Body of pancreas (tissue), 4 donors: Measurements from ENCODE around the gene CDH4. TPM values are rescaled to one million over a fixed set of nuclear protein-coding genes. Genes with fewer than 3 reads are reported as not detected.

Experiments
- ATAC-seq: fragments of 150-250 bp; one replicate; pipeline ENCODE4 v1.9.1; 2016
- DNase-seq, 4 donors: peaks; one replicate each; pipeline ENCODE4 v3.0.0-alpha.2; 2019
- H3K27ac ChIP-seq, 4 donors: fragments of 200-600 bp; sonication (generic); 1 replicate in 3 of 4; 2 replicates in 1 of 4; pipeline versions ENCODE4 v1.5.1 to v1.6.1; 2016 to 2019; ENCODE audit warnings: mild to moderate bottlenecking in 1 of 4, mixed read lengths in 1 of 4, moderate library complexity in 1 of 4
- H3K27me3 ChIP-seq, 2 donors: fragments of 200-600 bp; sonication (generic); one replicate each; pipeline ENCODE4 v1.6.0; 2016; ENCODE audit warnings: mild to moderate bottlenecking in 1 of 2
- H3K36me3 ChIP-seq, 2 donors: fragments of 200-600 bp; sonication (generic); replicated peaks in 1 of 2; 2 replicates each; pipeline ENCODE4 v1.5.1; 2016; ENCODE audit warnings: low read depth in 2 of 2; ENCODE audit not compliant: insufficient read depth in 1 of 2
- H3K4me1 ChIP-seq: fragments of 200-600 bp; sonication (generic); one replicate; pipeline ENCODE4 v1.6.0; 2016
- H3K4me3 ChIP-seq, 2 donors: fragments of 200-600 bp; sonication (generic); 1 replicate in 1 of 2; 2 replicates in 1 of 2; pipeline ENCODE4 v1.5.1; 2016 to 2019
- H3K9me3 ChIP-seq, 3 donors: fragments of 200-600 bp; sonication (generic); 1 replicate in 2 of 3; 2 replicates in 1 of 3; pipeline ENCODE4 v1.5.1; 2016
- CTCF ChIP-seq, 7 experiments: fragments of 450-650 bp in 4 of 7; fragments of 200-600 bp in 3 of 7; sonication (generic) in 3 of 7; IDR thresholded peaks; one replicate each; pipeline ENCODE4 v1.5.1; 2016 to 2019; ENCODE audit warnings: antibody characterized with exemption in 7 of 7
- POLR2A ChIP-seq, 3 donors: fragments of 450-650 bp; IDR thresholded peaks; one replicate each; pipeline ENCODE4 v1.6.1; 2016; ENCODE audit warnings: antibody characterized with exemption in 3 of 3, mild to moderate bottlenecking in 2 of 3
- WGBS, 2 donors: methylation state at CpG; one replicate each; pipeline ENCODE4 v1.1.5; 2017; 5-methylcytosine and 5-hydroxymethylcytosine counted together
- intact Hi-C: fragments of 100-400 bp; cut with DNase I; formaldehyde crosslinking; loops from one replicate; pipeline ENCODE4 v1.15.1; 2023
- total RNA-seq, 2 donors: library from RNA; depleted of rRNA; stranded (reverse); fragments of >200 nt; gene quantifications; one replicate each; pipeline ENCODE4 v1.1.0, GENCODE V29; 2016

The CDH4 gene
- total RNA-seq, 2 donors from 2014 or later, result 0.33 to 0.52 TPM

GRCh38 chr20:61702246-61702645 is 450.2 kb downstream of the CDH4 start:
- Histone ChIP-seq H3K9me3 (no peaks in the 10 kb centered on the region), H3K36me3 (no peaks in the 10 kb centered on the region), H3K4me1 (no peaks in the 10 kb centered on the region), H3K27ac (no peak overlapping the region), H3K4me3 (no peak overlapping the region), H3K27me3 (no peaks in the 10 kb centered on the region)
- TF ChIP-seq POLR2A (IDR thresholded peaks at IDR 0.05) (no peak), CTCF (IDR thresholded peaks at IDR 0.05) (no peak)
- ATAC-seq (no peak), DNase-seq (no peak)
- 62 to 63% methylated on average over 16 of the region's 16 CpGs for WGBS, 2 donors
- intact Hi-C loops, result no loop called here

GRCh38 chr20:61704661-61705060 is 452.6 kb downstream of the CDH4 start:
- no peak for TF ChIP-seq POLR2A (IDR thresholded peaks at IDR 0.05)
- TF ChIP-seq CTCF (IDR thresholded peaks at IDR 0.05), result no peak
- DNase-seq (no peak), ATAC-seq (no peak)
- Histone ChIP-seq H3K4me3 (no peak overlapping the region), H3K36me3 (no peaks in the 10 kb centered on the region), H3K9me3 (no peaks in the 10 kb centered on the region), H3K4me1 (no peaks in the 10 kb centered on the region), H3K27ac (no peak overlapping the region), H3K27me3 (no peaks in the 10 kb centered on the region)
- WGBS, 2 donors, result 64 to 68% methylated on average over 4 to 7 of the region's 7 CpGs
- intact Hi-C loops, result no loop called here

- Histone ChIP-seq H3K4me3 (no peak overlapping the region), H3K27ac (no peak overlapping the region), H3K27me3 (no peaks in the 10 kb centered on the region), H3K9me3 (no peaks in the 10 kb centered on the region), H3K36me3 (no peaks in the 10 kb centered on the region), H3K4me1 (no peaks in the 10 kb centered on the region)
- 37 to 39% methylated on average over 16 to 26 of the region's 26 CpGs for WGBS, 2 donors
- no peak for DNase-seq
- intact Hi-C loops, result no loop called here
- no peak for TF ChIP-seq POLR2A (IDR thresholded peaks at IDR 0.05)
- TF ChIP-seq CTCF (IDR thresholded peaks at IDR 0.05), result no peak
- no peak for ATAC-seq
Observed at GRCh38 chr20:61705386-61706258, 453.6 kb downstream of the CDH4 start.

DNA sequence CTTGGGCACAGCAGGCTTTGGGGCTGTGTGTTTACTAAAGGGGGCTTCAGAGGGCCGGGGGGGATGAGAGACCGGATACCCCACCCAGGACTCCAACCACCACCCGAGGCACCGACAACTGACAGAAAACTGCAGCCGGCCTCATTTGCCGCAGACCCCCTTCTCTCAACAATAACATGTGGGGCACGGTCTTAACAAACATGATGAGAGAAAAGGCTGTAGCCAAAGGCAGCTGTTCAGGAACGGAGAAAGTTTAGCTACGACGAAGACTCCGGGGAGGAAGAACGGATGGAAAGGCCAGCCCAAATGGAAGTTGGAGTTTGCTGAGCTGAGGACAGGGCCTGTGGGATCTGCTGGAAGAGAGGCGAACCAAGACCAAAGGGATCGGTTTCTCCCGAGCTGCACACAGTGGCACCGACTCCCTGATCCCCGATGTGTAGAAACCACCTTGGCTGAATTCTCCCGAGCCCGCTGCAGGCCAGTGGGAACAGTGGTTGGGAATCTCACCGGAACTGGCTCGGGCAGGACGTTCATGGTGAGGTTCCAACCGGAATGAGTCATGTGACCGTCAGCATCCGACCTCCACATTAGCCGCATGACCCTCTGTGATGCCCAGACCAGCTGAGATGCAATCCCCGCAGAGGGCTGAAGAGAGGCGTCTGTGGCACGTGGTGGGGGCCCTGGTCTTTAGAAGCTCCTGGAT is 454.3 kb downstream of the CDH4 start:
- no peak overlapping the region for H3K4me3 ChIP-seq
- intact Hi-C loops, result no loop called here
- no peaks in the 10 kb centered on the region for H3K36me3 ChIP-seq
- no peak for ATAC-seq
- no peak for TF ChIP-seq POLR2A (IDR thresholded peaks at IDR 0.05)
- no peak for TF ChIP-seq CTCF (IDR thresholded peaks at IDR 0.05)
- no peaks in the 10 kb centered on the region for H3K4me1 ChIP-seq
- H3K27ac ChIP-seq, result no peak overlapping the region
- no peak for DNase-seq
- no peaks in the 10 kb centered on the region for H3K27me3 ChIP-seq
- no peaks in the 10 kb centered on the region for H3K9me3 ChIP-seq
- 81 to 83% methylated on average over 25 to 29 of the region's 29 CpGs for WGBS, 2 donors
